DND-41 (cell line): ENCODE results near the gene WNT5A.

ENCODE experiments used
- CTCF ChIP-seq: IDR thresholded peaks from 2 replicates; pipeline ENCODE4 v1.5.1; 2012; ENCODE audit warnings: borderline replicate concordance, low read length, moderate library complexity, mild to moderate bottlenecking; ENCODE audit not compliant: poor library complexity, severe bottlenecking; ENCODE audit errors: extremely low read depth
- EZH2 ChIP-seq: IDR thresholded peaks from 3 replicates; pipeline ENCODE4 v1.6.1; 2012; ENCODE audit warnings: borderline replicate concordance, low read depth, mild to moderate bottlenecking, moderate library complexity, low read length, inconsistent platforms; ENCODE audit not compliant: severe bottlenecking

- no peak for TF ChIP-seq CTCF
- no peak for TF ChIP-seq EZH2
Observed at GRCh38 chr3:55445551-55445950, 41.6 kb downstream of the WNT5A start.
